Thoracic aorta (tissue), 2 donors: Measurements from ENCODE around the gene PRKCZ. TPM values are rescaled to one million over a fixed set of nuclear protein-coding genes. Genes with fewer than 3 reads are reported as not detected.

Experiments used
- ATAC-seq: fragments of 150-250 bp; one replicate; pipeline ENCODE4 v1.8.0; 2017; ENCODE audit warnings: low read depth; ENCODE audit not compliant: insufficient number of reproducible peaks, low FRiP score
- DNase-seq: peaks from one replicate; pipeline ENCODE4 v3.0.0-alpha.2; 2020; ENCODE audit warnings: low spot score
- H3K27ac ChIP-seq, 2 donors: fragments of 200-600 bp; sonication (generic); 1 replicate in 1 of 2; 2 replicates in 1 of 2; pipeline ENCODE4 v1.5.1; 2016; ENCODE audit warnings: mild to moderate bottlenecking in 2 of 2, moderate library complexity in 2 of 2
- H3K27me3 ChIP-seq: fragments of 200-600 bp; sonication (generic); replicated peaks from 2 replicates; pipeline ENCODE4 v1.6.0; 2016; ENCODE audit warnings: mild to moderate bottlenecking; ENCODE audit not compliant: insufficient read depth
- H3K36me3 ChIP-seq: fragments of 200-600 bp; sonication (generic); one replicate; pipeline ENCODE4 v1.5.1; 2016
- H3K4me1 ChIP-seq, 2 donors: fragments of 200-600 bp; sonication (generic); 1 replicate in 1 of 2; 2 replicates in 1 of 2; pipeline versions ENCODE4 v1.5.1 to v1.6.0; 2016; ENCODE audit warnings: low read depth in 2 of 2, mild to moderate bottlenecking in 1 of 2; ENCODE audit not compliant: control insufficient read depth in 1 of 2
- H3K4me3 ChIP-seq: fragments of 200-600 bp; sonication (generic); 2 replicates; pipeline ENCODE4 v1.5.1; 2016; ENCODE audit warnings: mild to moderate bottlenecking
- H3K9me3 ChIP-seq: fragments of 200-600 bp; sonication (generic); 2 replicates; pipeline ENCODE4 v1.5.1; 2016
- CTCF ChIP-seq: fragments of 200-600 bp; sonication (generic); IDR thresholded peaks from one replicate; pipeline ENCODE4 v1.5.1; 2019; ENCODE audit warnings: antibody characterized with exemption
- total RNA-seq, 2 donors: library from RNA; depleted of rRNA; stranded (reverse); fragments of >200 nt; gene quantifications; one replicate each; pipeline versions ENCODE4 v1.1.0 to v1.2.3, GENCODE V29; 2016

PRKCZ gene
- total RNA-seq, 2 donors from 2014 or later: 0.68 TPM; not detected in 1

GRCh38 chr1:2232916-2233438, 182.8 kb downstream of the PRKCZ start:
- TF ChIP-seq CTCF: no peak
- Histone ChIP-seq H3K27me3 (no peaks in the 10 kb centered on the region), H3K4me3 (peak overlapping the region; percentile 84), H3K4me1 (peaks cover 54 to 57% of the 10 kb centered on the region in 2 donors), H3K27ac (peak overlapping the region; percentile 88 to 89), H3K9me3 (no peaks in the 10 kb centered on the region), H3K36me3 (no peaks in the 10 kb centered on the region)
- DNase-seq (no peak), ATAC-seq (no peak)

- peak overlapping the region; percentile 88 to 89 for H3K27ac ChIP-seq
- H3K27me3 ChIP-seq: no peaks in the 10 kb centered on the region
- DNase-seq: no peak
- ATAC-seq: no peak
- TF ChIP-seq CTCF: no peak
- H3K4me1 ChIP-seq: peaks cover 59 to 62% of the 10 kb centered on the region in 2 donors
- peak overlapping the region; percentile 84 for H3K4me3 ChIP-seq
- H3K9me3 ChIP-seq: no peaks in the 10 kb centered on the region
- H3K36me3 ChIP-seq: no peaks in the 10 kb centered on the region
These were observed 183.3 kb downstream of the PRKCZ start for GRCh38 chr1:2233468-2233867.

DNA sequence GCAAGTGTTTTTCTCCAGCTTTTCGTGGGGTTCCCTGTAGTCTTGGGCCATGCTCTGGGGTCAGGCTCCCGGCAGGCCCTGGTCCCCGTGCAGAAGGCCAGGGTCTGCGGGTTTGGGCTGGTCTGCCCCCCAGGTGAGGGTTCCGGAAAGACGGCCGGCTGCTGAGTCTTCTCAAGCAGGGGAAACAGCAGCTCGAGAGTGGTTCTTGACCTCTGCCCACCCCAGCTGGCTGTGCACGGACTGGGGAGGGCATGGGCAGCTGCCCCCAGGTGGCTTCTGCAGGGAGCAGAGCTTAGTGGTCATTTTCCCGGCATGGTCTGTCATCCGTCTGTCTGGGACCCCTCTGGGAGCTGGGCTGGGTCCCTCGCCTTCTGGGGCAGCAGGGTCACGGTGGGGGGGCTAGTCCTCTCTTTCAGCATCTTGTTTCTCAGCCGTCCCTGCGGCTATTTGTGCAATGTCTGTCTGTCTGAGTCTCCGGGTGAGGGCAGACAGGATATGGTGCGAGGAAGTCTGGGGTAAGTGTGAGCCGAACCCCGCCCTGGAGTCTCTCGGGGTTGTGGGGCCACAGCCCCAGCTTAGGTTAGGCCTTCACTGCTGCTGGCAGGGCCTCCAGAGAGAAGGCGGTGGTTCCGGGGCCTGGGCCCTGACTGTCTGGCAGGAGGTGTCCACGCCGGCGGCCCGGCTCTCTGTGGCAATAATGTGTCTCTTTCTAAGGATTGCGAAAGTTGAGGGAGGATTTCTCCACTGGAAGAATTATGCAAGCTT, 184.0 kb downstream of the PRKCZ start:
- ATAC-seq (peak; percentile 24), DNase-seq (peak; percentile 75)
- no peaks in the 10 kb centered on the region for H3K9me3 ChIP-seq
- H3K27me3 ChIP-seq: no peaks in the 10 kb centered on the region
- H3K36me3 ChIP-seq: no peaks in the 10 kb centered on the region
- H3K4me3 ChIP-seq: peak overlapping the region; percentile 84
- H3K27ac ChIP-seq: peak overlapping the region; percentile 88 to 89
- TF ChIP-seq CTCF: no peak
- peaks cover 66 to 69% of the 10 kb centered on the region in 2 donors for H3K4me1 ChIP-seq

DNA sequence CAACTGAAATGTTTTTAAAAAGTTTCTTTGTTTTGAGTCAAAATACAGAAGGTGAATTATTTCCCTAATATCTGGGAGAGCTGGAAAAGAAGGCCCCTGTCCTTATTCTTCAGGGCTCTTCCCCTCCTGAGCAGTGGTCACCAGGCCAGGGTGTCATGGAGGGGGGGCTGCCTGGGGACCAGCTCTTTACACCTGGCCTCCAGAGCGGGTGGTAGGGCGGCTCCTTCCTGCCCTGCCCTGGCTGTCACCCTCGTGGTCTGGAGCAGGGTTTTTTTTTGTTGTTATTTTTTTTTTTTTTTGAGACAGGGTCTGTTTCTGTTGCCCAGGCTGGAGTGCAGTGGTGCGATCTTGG, 184.5 kb downstream of the PRKCZ start:
- Histone ChIP-seq H3K27ac (peak overlapping the region; percentile 88 to 89), H3K27me3 (no peaks in the 10 kb centered on the region), H3K9me3 (no peaks in the 10 kb centered on the region), H3K4me1 (peaks cover 71 to 75% of the 10 kb centered on the region in 2 donors), H3K36me3 (no peaks in the 10 kb centered on the region), H3K4me3 (peak overlapping the region; percentile 84)
- no peak for DNase-seq
- TF ChIP-seq CTCF: no peak
- no peak for ATAC-seq

Other genes with a start within 250 kb of the PRKCZ start
- gene GNB1, start 159.3 kb upstream of the PRKCZ start, total RNA-seq: 100 to 1,000 TPM; 169 to 200 TPM
- gene CALML6, start 135.2 kb upstream of the PRKCZ start, total RNA-seq: not detected
- gene TMEM52, start 131.1 kb upstream of the PRKCZ start, total RNA-seq: not detected
- not detected for gene CFAP74, start 46.6 kb upstream of the PRKCZ start, total RNA-seq
- gene GABRD, start 31.1 kb upstream of the PRKCZ start, total RNA-seq: not detected
- gene FAAP20, start 144.4 kb downstream of the PRKCZ start, total RNA-seq: 10 to 100 TPM; 29.1 to 52.6 TPM
- 100 to 1,000 TPM; 135 to 138 TPM for gene SKI, start 177.9 kb downstream of the PRKCZ start, total RNA-seq